OCI-LY3 (cell line): ENCODE results near the gene PPP4R1.

Experiments used
- EZH2phosphoT487 ChIP-seq: fragments of 200-600 bp; shearing (Covaris generic); IDR thresholded peaks from 2 replicates; pipeline ENCODE4 v1.6.1; 2018; ENCODE audit warnings: antibody characterized with exemption, mixed run types, low read depth
- TF ChIP-seq, protein P1 (sequence below): fragments of 200-600, 300-600 bp; sonication (generic); IDR thresholded peaks from 2 replicates; pipeline ENCODE4 v1.5.1; 2014; ENCODE audit warnings: antibody characterized with exemption, low read length, low read depth

DNA sequence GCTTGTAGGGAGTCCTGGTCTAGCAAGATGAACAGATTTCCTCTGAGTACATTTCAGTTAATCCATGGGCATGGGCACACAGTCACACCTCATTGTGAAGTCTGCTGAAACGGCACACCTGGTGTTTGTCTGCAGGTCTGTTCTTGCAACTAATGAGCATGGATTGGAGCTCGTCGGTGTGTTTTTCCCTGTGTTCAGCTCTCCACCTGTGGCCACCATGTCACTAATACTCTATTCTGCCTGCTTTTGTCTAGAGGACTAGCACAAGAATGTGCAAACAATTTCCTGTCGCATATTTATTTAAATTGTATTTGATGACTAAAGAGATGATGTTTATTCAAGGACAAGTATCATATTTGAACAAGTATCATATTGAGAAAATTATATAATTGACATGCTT, 24.5 kb upstream of the PPP4R1 start:
- TF ChIP-seq, protein P1, sequence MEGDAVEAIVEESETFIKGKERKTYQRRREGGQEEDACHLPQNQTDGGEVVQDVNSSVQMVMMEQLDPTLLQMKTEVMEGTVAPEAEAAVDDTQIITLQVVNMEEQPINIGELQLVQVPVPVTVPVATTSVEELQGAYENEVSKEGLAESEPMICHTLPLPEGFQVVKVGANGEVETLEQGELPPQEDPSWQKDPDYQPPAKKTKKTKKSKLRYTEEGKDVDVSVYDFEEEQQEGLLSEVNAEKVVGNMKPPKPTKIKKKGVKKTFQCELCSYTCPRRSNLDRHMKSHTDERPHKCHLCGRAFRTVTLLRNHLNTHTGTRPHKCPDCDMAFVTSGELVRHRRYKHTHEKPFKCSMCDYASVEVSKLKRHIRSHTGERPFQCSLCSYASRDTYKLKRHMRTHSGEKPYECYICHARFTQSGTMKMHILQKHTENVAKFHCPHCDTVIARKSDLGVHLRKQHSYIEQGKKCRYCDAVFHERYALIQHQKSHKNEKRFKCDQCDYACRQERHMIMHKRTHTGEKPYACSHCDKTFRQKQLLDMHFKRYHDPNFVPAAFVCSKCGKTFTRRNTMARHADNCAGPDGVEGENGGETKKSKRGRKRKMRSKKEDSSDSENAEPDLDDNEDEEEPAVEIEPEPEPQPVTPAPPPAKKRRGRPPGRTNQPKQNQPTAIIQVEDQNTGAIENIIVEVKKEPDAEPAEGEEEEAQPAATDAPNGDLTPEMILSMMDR: no peak
- no peak for TF ChIP-seq EZH2phosphoT487
